Measurements from ENCODE around the gene CTSK.
A peak's percentile ranks its signal among the peaks of the same experiment; 100 is the strongest.
"Not testable (repeated sequence)": the region's sequence is repeated elsewhere in the genome, so short reads cannot be mapped to it uniquely, and the experiment has no call there.

CTSK gene

GRCh38 chr1:150805899-150806298 lies 2.2 kb downstream of the CTSK start:
- no peak for DNase-seq (ENCODE audit: low spot score)

DNA sequence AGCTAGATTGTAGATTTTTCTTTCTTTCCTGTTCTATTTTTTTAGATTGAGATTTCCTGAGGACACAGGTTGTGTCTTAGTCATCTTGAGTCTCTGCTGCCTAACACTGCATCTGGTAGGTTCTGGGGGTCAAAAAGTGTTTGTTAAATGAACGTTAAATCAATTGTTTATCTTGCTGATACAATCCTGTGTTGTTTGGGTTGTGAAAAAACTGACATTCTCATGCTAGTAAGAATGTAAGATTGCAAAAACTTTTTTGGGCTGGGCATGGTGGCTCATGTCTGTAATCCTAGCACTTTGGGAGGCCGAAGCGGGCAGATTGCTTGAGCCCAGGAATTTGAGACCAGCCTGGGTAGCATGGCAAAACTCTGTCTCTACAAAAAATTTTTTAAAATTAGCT lies 3.4 kb downstream of the CTSK start:
- no peak for DNase-seq (ENCODE audit: low spot score)

DNA sequence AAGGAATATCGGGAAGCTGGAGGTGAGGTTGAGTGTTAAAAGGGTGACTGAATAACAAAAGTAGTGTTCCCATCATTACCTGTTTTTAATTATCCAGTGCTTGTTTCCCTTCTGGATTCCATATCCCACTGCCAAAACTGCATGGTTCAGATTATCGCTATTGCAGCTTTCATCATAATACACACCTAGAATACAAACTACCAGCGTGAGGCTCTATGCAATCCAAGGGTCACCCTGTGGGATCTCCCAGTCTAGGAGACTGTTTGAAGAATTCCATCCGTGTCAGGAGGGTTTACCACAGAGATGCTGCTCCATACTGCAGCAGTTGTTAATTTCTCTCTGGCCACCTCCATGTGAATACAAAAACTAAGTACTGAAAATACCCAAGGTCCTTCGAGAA lies 9.0 kb downstream of the CTSK start:
- DNase-seq (ENCODE audit: low spot score), result no peak

- no peak for DNase-seq (ENCODE audit: low spot score)
Measured at GRCh38 chr1:150798525-150798924, 9.5 kb downstream of the CTSK start.

- DNase-seq (ENCODE audit: low spot score), result no peak
Measured at GRCh38 chr1:150796374-150796773, 11.7 kb downstream of the CTSK start.

GRCh38 chr1:150793778-150794177 lies 14.3 kb downstream of the CTSK start:
- not testable (repeated sequence) for DNase-seq (ENCODE audit: low spot score)

- no peak for DNase-seq (ENCODE audit: low spot score)
Measured at GRCh38 chr1:150793221-150793620, 14.8 kb downstream of the CTSK start.

GRCh38 chr1:150791585-150791984 lies 16.5 kb downstream of the CTSK start:
- peak; percentile 24 for DNase-seq (ENCODE audit: low spot score)

- DNase-seq (ENCODE audit: low spot score), result no peak
Measured at GRCh38 chr1:150789396-150789795, 18.7 kb downstream of the CTSK start.

DNA sequence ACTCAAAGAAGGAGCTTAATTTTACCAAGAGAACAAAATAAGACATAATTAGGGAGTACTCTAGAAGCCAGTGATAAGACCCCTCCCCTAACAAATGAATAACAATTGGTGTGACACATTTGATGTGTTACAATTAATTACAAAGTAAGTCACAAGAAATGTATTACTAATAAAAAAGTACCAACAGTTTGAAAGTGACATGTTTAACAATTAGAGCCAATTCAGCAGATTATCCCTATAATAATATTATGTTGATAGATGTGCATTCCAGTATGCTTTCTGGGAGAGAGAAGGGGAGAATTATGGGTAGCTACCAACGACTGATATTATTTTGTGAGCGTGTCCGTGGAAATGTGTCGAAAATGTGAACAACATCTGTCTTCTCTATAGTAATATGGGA lies 19.1 kb downstream of the CTSK start:
- no peak for DNase-seq (ENCODE audit: low spot score)

DNA sequence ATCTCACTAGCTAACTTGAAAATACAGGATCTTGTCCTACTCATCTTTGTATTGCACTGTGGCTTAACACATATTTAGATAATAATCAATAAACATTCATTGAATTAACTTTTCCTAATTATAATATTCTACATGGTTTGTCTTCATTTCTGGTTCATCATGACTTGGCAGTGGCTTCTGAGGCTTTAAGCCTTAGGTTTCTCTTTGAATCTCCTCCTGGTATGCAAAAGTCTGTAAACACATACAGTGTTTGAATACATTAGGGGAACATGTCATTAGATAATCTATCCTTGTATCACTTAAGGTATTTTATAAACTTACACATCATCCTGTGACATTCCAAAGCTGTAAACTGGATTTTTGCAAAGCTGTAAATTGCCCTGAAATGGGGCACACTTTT lies 20.6 kb downstream of the CTSK start:
- no peak for DNase-seq (ENCODE audit: low spot score)

- no peak for DNase-seq (ENCODE audit: low spot score)
Measured at GRCh38 chr1:150780510-150780909, 27.6 kb downstream of the CTSK start.

- no peak for DNase-seq (ENCODE audit: low spot score)
Measured at GRCh38 chr1:150778409-150778808, 29.7 kb downstream of the CTSK start.

GRCh38 chr1:150777544-150777943 lies 30.5 kb downstream of the CTSK start:
- DNase-seq (ENCODE audit: low spot score), result no peak

DNA sequence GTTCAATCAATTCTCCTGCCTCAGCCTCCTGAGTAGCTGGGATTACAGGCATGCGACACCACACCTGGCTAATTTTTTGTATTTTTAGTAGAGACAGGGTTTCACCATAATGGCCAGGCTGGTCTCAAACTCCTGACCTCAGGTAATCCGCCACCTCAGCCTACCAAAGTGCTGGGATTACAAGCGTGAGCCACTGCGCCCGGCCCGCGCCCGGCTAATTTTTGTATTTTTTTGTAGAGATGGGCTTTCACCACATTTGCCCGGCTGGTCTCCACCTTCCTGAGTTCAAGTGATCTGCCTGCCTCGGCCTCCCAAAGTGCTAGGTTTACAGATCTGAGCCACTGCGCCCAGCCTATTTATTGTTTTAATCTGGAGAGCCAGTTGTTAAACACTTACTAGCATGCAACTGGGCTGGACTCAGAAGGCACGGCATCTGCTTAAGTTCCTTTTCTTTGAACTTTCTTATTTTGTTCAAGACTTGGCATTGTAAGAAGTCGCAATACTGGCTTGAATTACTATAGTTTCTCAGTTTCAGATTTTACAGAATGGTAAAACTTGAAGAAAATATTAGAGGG lies 32.0 kb downstream of the CTSK start:
- not testable (repeated sequence) for DNase-seq (ENCODE audit: low spot score)

GRCh38 chr1:150775276-150775675 lies 32.8 kb downstream of the CTSK start:
- no peak for DNase-seq (ENCODE audit: low spot score)

DNA sequence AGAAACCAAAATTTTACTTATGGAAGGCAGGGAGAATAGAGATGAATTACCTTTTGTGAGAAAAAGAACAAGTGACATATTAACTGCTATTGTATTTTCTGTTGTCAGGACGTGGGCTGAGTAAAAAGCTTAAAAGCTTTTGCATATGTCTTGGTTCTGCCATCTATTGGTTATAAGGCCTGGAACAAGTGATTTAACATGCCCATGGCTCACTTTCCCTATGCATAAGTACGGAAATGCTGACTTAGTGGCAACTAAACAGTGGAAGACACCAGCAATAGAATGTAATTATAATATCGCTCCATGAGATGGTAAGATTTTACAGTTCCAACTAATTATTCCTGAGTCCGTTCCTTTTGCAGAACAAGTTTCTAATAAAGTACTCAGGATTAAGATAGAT lies 35.7 kb downstream of the CTSK start:
- DNase-seq (ENCODE audit: low spot score), result no peak

- not testable (repeated sequence) for DNase-seq (ENCODE audit: low spot score)
Measured at GRCh38 chr1:150767704-150768103, 40.4 kb downstream of the CTSK start.

GRCh38 chr1:150765977-150766301 lies 42.1 kb downstream of the CTSK start:
- DNase-seq (ENCODE audit: low spot score), result not testable (repeated sequence)

GRCh38 chr1:150765296-150765976 lies 42.6 kb downstream of the CTSK start, which contains the start of gene CTSS:
TSS of gene CTSS (minus strand) at chr1:150765778. CDS start at chr1:150764763, 1,015 bp downstream.
- DNase-seq (ENCODE audit: low spot score), result peak; percentile 37

DNA sequence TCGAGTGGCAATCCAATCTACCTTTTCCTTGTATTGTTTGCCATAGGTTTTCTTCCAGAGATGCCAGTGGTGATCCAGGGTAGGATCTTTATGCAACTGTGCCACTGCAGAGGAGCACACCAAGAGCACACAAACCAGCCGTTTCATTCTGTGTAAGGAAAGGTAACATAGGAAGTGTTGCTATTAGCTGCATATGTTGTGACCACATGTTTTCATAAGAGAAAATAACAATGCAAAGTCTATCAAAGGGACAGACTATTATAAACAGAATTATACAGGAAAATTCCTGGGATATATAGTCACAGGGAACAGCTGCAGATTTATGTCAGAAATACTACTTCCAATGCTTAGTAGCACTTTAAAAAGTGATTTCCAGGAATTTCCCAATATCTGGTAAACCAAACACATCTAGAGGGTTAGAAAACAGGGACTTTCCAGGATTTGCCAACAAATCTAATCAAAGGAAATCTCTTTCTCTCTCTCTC lies 43.4 kb downstream of the CTSK start:
- DNase-seq (ENCODE audit: low spot score), result no peak

GRCh38 chr1:150763018-150763417 lies 45.0 kb downstream of the CTSK start:
- no peak for DNase-seq (ENCODE audit: low spot score)

DNA sequence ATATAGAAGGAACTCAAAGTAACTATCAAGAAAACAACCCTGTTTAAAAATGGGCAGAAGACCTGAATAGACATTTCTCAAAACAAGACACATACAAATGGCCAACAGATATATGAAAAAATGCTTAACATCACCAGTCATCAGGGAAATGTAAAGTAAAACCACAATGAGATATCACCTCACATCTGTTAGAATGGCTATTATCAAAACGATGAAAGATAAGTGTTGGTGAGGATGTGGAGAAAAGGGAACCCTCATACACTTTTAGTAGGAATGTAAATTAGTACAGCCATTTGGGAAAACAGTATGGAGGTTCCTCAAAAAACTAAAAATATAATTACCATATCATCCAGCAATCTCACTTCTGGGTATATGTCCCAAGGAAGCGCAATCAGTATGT lies 45.5 kb downstream of the CTSK start:
- DNase-seq (ENCODE audit: low spot score), result no peak

DNA sequence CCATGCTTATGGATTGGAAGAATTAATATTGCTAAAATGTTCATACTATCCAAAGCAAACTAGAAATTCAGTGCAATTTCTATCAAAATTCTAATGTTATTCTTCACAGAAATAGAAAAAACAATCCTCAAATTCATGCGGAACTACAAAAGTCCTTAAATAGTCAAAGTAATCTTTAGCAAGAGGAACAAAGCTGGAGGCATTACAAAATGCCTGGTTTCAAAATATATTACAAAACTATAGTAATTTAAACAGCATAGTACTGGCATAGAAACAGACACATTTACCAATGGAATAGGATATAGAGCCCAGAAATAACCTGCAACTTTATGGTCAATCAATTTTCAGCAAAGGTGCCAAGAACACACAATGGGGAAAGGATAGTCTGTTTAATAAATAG lies 46.3 kb downstream of the CTSK start:
- DNase-seq (ENCODE audit: low spot score), result no peak

Measured in globus pallidus (tissue), 1 donor.